Testis (tissue), 2 donors: Measurements from ENCODE around the gene AMOTL2.

ENCODE experiments used
- CTCF ChIP-seq, 3 experiments: fragments of 450-650 bp in 2 of 3; fragments of 200-600 bp in 1 of 3; sonication (generic) in 1 of 3; IDR thresholded peaks; one replicate each; pipeline ENCODE4 v1.5.1; 2016 to 2019; ENCODE audit warnings: antibody characterized with exemption in 3 of 3, mild to moderate bottlenecking in 2 of 3, moderate library complexity in 1 of 3
- POLR2A ChIP-seq: fragments of 450-650 bp; IDR thresholded peaks from one replicate; pipeline ENCODE4 v1.6.1; 2017; ENCODE audit warnings: antibody characterized with exemption, mild to moderate bottlenecking, moderate library complexity

- no peak for TF ChIP-seq CTCF (IDR thresholded peaks at IDR 0.05)
- TF ChIP-seq POLR2A: no peak
Observed at GRCh38 chr3:134342259-134342658, 32.0 kb downstream of the AMOTL2 start.
